ENCODE measurements around the gene PIK3R1.

The PIK3R1 gene

GRCh38 chr5:68269820-68270219, 54.3 kb downstream of the PIK3R1 start:
- Histone ChIP-seq H3K27ac (no peak overlapping the region), H3K4me3 (ENCODE audit: low read depth, low read length) (no peak overlapping the region), H3K27me3 (replicated peaks) (no peaks in the 10 kb centered on the region), H3K36me3 (replicated peaks) (no peaks in the 10 kb centered on the region)
- in situ Hi-C loops (cut with HindIII; ENCODE audit: low pct_ligation_motif_present, low sequenced_read_pairs): loop anchor here (25.0 kb wide), 1 partner anchor 1008 kb away; no protein-coding TSS in a partner anchor
- DNase-seq: no peak
- TF ChIP-seq CTCF (IDR thresholded peaks at IDR 0.05; ENCODE audit: low read depth, low read length, missing control alignments): no peak

- DNase-seq: no peak
- no peak for TF ChIP-seq CTCF (IDR thresholded peaks at IDR 0.05; ENCODE audit: low read depth, low read length, missing control alignments)
- in situ Hi-C loops (cut with HindIII; ENCODE audit: low pct_ligation_motif_present, low sequenced_read_pairs): loop anchor here (25.0 kb wide), 1 partner anchor 1008 kb away; no protein-coding TSS in a partner anchor
Observed at GRCh38 chr5:68270399-68270975, 54.9 kb downstream of the PIK3R1 start.

GRCh38 chr5:68271124-68271523, 55.6 kb downstream of the PIK3R1 start:
- in situ Hi-C loops (cut with HindIII; ENCODE audit: low pct_ligation_motif_present, low sequenced_read_pairs): loop anchor here (25.0 kb wide), 1 partner anchor 1009 kb away; no protein-coding TSS in a partner anchor
- no peaks in the 10 kb centered on the region for H3K36me3 ChIP-seq (replicated peaks)
- H3K27ac ChIP-seq: no peak overlapping the region
- no peak for DNase-seq
- TF ChIP-seq CTCF (IDR thresholded peaks at IDR 0.05; ENCODE audit: low read depth, low read length, missing control alignments): no peak
- H3K4me3 ChIP-seq (ENCODE audit: low read depth, low read length): no peak overlapping the region
- H3K27me3 ChIP-seq (replicated peaks): no peaks in the 10 kb centered on the region

More at GRCh38 chr5:68270399-68270975, 54.9 kb downstream of the PIK3R1 start:
- H3K27me3 ChIP-seq (replicated peaks): no peaks in the 10 kb centered on the region
- H3K27ac ChIP-seq: no peak overlapping the region
- no peak overlapping the region for H3K4me3 ChIP-seq (ENCODE audit: low read depth, low read length)
- H3K36me3 ChIP-seq (replicated peaks): no peaks in the 10 kb centered on the region

GRCh38 chr5:68272289-68272688, 56.7 kb downstream of the PIK3R1 start:
- in situ Hi-C loops (cut with HindIII; ENCODE audit: low pct_ligation_motif_present, low sequenced_read_pairs): loop anchor here (25.0 kb wide), 1 partner anchor 1010 kb away; no protein-coding TSS in a partner anchor
- H3K36me3 ChIP-seq (replicated peaks): no peaks in the 10 kb centered on the region

GRCh38 chr5:68273717-68274409, 58.3 kb downstream of the PIK3R1 start:
- in situ Hi-C loops (cut with HindIII; ENCODE audit: low pct_ligation_motif_present, low sequenced_read_pairs): loop anchor here (25.0 kb wide), 1 partner anchor 1012 kb away; no protein-coding TSS in a partner anchor
- H3K27ac ChIP-seq: no peak overlapping the region
- H3K36me3 ChIP-seq (replicated peaks): no peaks in the 10 kb centered on the region
- no peak for DNase-seq
- H3K4me3 ChIP-seq (ENCODE audit: low read depth, low read length): no peak overlapping the region
- no peaks in the 10 kb centered on the region for H3K27me3 ChIP-seq (replicated peaks)
- TF ChIP-seq CTCF (IDR thresholded peaks at IDR 0.05; ENCODE audit: low read depth, low read length, missing control alignments): no peak

More at GRCh38 chr5:68272289-68272688, 56.7 kb downstream of the PIK3R1 start:
- Histone ChIP-seq H3K27me3 (replicated peaks) (no peaks in the 10 kb centered on the region), H3K4me3 (ENCODE audit: low read depth, low read length) (no peak overlapping the region), H3K27ac (no peak overlapping the region)
- TF ChIP-seq CTCF (IDR thresholded peaks at IDR 0.05; ENCODE audit: low read depth, low read length, missing control alignments): no peak
- no peak for DNase-seq

All from brain microvascular endothelial cell (primary cell).